ENCODE data around the gene KIAA0930. TPM values are rescaled to one million over a fixed set of nuclear protein-coding genes. Genes with fewer than 3 reads are reported as not detected.

KIAA0930 gene
- total RNA-seq, 3 donors from 2014 or later (not counting 1 experiment from before 2014, with no cell fraction given) = 32.6 to 39.1 (median 38.4) TPM

DNA sequence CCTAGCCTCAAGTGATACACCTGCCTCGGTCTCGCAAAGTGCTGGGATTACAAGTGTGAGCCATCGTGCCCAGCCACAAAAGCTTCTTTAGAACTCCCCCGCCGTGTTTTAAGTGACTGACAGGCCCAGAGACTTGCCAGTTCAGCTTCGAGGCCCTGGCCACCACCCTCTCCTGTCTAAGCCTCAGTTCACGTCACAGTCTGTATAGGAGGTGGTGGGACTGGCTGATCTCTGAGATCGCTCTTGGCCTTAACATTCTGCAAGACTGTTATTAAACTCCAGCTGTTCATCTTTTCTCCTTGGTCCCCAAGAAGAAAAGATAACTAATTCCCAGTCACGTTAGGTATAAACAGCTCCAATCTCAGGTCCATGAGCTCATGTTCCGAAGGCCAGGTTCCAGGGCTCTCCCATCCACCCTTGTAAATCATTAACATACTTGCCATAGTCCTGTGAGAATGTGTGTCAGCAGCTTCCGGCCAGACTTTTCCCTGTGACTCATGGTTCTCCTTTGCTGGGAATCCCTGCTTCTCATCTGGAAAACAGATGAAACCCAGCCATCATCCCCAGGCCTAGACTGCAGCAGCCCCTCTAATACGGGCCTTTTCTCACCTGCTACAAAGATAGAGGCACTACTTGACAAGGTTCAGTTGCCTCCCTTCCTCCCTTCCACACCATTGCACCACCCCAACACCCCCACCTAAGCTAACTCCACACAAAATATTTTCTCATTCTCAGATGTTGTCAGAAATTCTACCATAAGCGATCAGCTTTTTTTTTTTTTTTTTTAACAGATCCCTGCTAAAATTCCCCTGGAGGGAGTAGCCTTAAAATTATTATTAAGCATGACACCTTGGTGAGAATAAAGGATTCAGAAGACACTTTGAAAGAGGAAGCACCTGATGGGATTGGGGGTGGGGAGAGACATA is 5.6 kb upstream of the KIAA0930 start:
- peak overlapping the region in 1 of 2 donors; percentile 82 for H3K27ac Mint-ChIP-seq

DNA sequence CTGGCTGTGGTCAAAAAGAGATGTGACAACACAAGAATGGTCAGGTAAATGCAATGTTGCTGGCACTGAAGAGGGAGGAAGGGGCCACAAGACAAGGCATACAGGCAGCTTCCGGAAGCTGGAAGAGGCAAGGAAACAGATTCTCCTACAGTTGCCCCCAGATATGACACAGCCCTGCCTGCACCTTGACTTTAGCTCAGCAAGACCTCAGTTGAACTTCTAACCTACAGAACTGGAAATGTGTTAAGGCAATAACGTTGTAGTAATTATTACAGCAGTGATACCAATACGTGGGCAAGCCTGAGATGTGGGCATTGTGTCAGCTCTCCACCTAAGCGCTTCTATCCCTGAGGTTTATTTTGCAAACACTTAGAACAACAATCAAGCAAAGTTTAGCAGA is 4.2 kb upstream of the KIAA0930 start:
- H3K27me3 Mint-ChIP-seq (ENCODE audit: low read depth in 2 of 2) = no peaks in the 10 kb centered on the region
- Histone ChIP-seq H3K9me3 (ENCODE audit: control insufficient read depth, insufficient read depth, low read length) (no peaks in the 10 kb centered on the region), H3K27ac (ENCODE audit: low read length) (no peak overlapping the region), H3K4me3 (ENCODE audit: low read length) (no peak overlapping the region), H3K27me3 (ENCODE audit: control insufficient read depth, insufficient read depth, low read length) (no peaks in the 10 kb centered on the region), H3K36me3 (ENCODE audit: control insufficient read depth, insufficient read depth, low read length) (no peaks in the 10 kb centered on the region), H3K4me1 (ENCODE audit: control insufficient read depth, insufficient read depth, low read length) (peaks cover 37% of the 10 kb centered on the region)
- H3K27ac Mint-ChIP-seq = no peak overlapping the region
- H3K9me3 Mint-ChIP-seq = no peaks in the 10 kb centered on the region
- no peaks in the 10 kb centered on the region for H3K36me3 Mint-ChIP-seq
- DNase-seq (no peak), ATAC-seq (no peak)
- TF ChIP-seq, protein P1, sequence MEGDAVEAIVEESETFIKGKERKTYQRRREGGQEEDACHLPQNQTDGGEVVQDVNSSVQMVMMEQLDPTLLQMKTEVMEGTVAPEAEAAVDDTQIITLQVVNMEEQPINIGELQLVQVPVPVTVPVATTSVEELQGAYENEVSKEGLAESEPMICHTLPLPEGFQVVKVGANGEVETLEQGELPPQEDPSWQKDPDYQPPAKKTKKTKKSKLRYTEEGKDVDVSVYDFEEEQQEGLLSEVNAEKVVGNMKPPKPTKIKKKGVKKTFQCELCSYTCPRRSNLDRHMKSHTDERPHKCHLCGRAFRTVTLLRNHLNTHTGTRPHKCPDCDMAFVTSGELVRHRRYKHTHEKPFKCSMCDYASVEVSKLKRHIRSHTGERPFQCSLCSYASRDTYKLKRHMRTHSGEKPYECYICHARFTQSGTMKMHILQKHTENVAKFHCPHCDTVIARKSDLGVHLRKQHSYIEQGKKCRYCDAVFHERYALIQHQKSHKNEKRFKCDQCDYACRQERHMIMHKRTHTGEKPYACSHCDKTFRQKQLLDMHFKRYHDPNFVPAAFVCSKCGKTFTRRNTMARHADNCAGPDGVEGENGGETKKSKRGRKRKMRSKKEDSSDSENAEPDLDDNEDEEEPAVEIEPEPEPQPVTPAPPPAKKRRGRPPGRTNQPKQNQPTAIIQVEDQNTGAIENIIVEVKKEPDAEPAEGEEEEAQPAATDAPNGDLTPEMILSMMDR (IDR thresholded peaks at IDR 0.05) = no peak
- H3K4me1 Mint-ChIP-seq = peaks cover 21 to 25% of the 10 kb centered on the region in 2 donors
- WGBS (ENCODE audit: insufficient coverage) = 77% methylated on average over 4 of the region's 4 CpGs
- no peak overlapping the region for H3K4me3 Mint-ChIP-seq
- intact Hi-C loops (cut with micrococcal nuclease) = no loop called here

More for the DNA sequence above, 5.6 kb upstream of the KIAA0930 start:
- DNase-seq (no peak), ATAC-seq (peak in 1 of 3 donors; percentile 39)
- Histone ChIP-seq H3K4me1 (ENCODE audit: control insufficient read depth, insufficient read depth, low read length) (peaks cover 30% of the 10 kb centered on the region), H3K27ac (ENCODE audit: low read length) (peak overlapping the region; percentile 67), H3K27me3 (ENCODE audit: control insufficient read depth, insufficient read depth, low read length) (no peaks in the 10 kb centered on the region), H3K9me3 (ENCODE audit: control insufficient read depth, insufficient read depth, low read length) (no peaks in the 10 kb centered on the region), H3K4me3 (ENCODE audit: low read length) (no peak overlapping the region), H3K36me3 (ENCODE audit: control insufficient read depth, insufficient read depth, low read length) (no peaks in the 10 kb centered on the region)
- Mint-ChIP-seq H3K36me3 (no peaks in the 10 kb centered on the region), H3K27me3 (ENCODE audit: low read depth in 2 of 2) (no peaks in the 10 kb centered on the region), H3K4me1 (peaks cover 11 to 20% of the 10 kb centered on the region in 2 donors), H3K4me3 (peak overlapping the region; percentile 66), H3K9me3 (no peaks in the 10 kb centered on the region)
- TF ChIP-seq, protein P1 (IDR thresholded peaks at IDR 0.05) = no peak
- intact Hi-C loops (cut with micrococcal nuclease) = no loop called here
- WGBS (ENCODE audit: insufficient coverage) = 79% methylated on average over 13 of the region's 13 CpGs

DNA sequence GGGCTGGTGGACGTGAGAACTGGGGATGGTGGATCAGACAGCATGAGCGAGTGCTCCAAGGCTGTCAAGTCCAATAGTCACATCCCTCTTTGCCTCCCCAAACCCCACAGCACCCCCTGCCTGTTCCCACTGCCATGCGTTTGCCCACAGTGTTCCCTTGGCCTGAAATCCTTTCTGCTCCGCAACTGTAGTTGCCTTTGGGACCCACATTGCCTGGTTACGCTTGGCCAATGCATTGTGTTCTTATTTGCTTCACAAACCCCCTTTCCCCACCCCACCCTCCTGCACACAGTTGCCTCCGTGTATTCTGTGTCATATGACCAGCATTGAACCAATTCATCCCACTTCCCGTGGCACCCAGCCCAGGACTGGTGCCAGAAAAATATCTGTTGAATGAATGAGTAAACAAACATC is 2.1 kb upstream of the KIAA0930 start:
- H3K9me3 ChIP-seq (ENCODE audit: control insufficient read depth, insufficient read depth, low read length) = no peaks in the 10 kb centered on the region
- no peaks in the 10 kb centered on the region for H3K9me3 Mint-ChIP-seq
- 76% methylated on average over 6 of the region's 7 CpGs for WGBS (ENCODE audit: insufficient coverage)
- intact Hi-C loops (cut with micrococcal nuclease) = no loop called here
- H3K36me3 ChIP-seq (ENCODE audit: control insufficient read depth, insufficient read depth, low read length) = no peaks in the 10 kb centered on the region
- no peaks in the 10 kb centered on the region for H3K27me3 ChIP-seq (ENCODE audit: control insufficient read depth, insufficient read depth, low read length)
- no peak overlapping the region for H3K4me3 ChIP-seq (ENCODE audit: low read length)
- TF ChIP-seq, protein P1 (IDR thresholded peaks at IDR 0.05) = no peak
- no peak overlapping the region for H3K27ac Mint-ChIP-seq
- peaks cover 35 to 38% of the 10 kb centered on the region in 2 donors for H3K4me1 Mint-ChIP-seq
- H3K27ac ChIP-seq (ENCODE audit: low read length) = no peak overlapping the region
- no peak for ATAC-seq
- H3K4me3 Mint-ChIP-seq = peak overlapping the region; percentile 17
- no peak for DNase-seq
- no peaks in the 10 kb centered on the region for H3K36me3 Mint-ChIP-seq
- no peaks in the 10 kb centered on the region for H3K27me3 Mint-ChIP-seq (ENCODE audit: low read depth in 2 of 2)
- H3K4me1 ChIP-seq (ENCODE audit: control insufficient read depth, insufficient read depth, low read length) = peaks cover 45% of the 10 kb centered on the region

Data from natural killer cell (primary cell).